OCI-LY3 (cell line): Measurements from ENCODE around the gene SECTM1.

Source experiments
- CTCF ChIP-seq: fragments of 200-600, 300-600 bp; sonication (generic); IDR thresholded peaks from 2 replicates; pipeline ENCODE4 v1.5.1; 2014; ENCODE audit warnings: antibody characterized with exemption, low read length, low read depth
- EZH2phosphoT487 ChIP-seq: fragments of 200-600 bp; shearing (Covaris generic); IDR thresholded peaks from 2 replicates; pipeline ENCODE4 v1.6.1; 2018; ENCODE audit warnings: antibody characterized with exemption, mixed run types, low read depth

GRCh38 chr17:82349287-82349701, 15.7 kb upstream of the SECTM1 start:
- TF ChIP-seq CTCF (no peak), EZH2phosphoT487 (no peak)
